DMS53 treated with DMSO at 0.1 percent for 48 hours (cell line): Measurements from ENCODE around the gene TEX13D.

ENCODE experiments used
- DNase-seq: peaks from one replicate; lab custom pipeline; 2025; ENCODE audit not compliant: unreplicated experiment; lab: John Stamatoyannopoulos, UW

Gene TEX13D

DNA sequence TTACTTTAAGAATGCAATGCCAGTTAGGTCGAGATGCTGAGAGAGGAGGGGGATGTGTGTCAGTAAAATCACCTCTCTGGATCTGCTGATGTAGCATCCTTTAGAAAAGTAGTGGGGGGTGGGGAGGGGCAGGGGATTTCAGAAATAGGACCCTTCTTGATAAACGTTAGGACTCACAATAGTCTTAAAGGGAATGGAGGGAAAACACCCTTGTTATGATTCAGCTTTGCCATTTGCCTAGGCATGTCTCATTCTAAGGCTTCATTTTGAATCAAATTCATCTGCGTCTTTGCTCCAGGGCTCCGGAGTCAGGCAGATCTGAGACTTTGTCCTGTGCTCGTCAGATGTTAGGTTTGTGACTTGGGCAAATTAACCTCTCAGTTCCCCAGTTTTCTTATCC, 14.8 kb downstream of the TEX13D start:
- DNase-seq, result no peak

DNA sequence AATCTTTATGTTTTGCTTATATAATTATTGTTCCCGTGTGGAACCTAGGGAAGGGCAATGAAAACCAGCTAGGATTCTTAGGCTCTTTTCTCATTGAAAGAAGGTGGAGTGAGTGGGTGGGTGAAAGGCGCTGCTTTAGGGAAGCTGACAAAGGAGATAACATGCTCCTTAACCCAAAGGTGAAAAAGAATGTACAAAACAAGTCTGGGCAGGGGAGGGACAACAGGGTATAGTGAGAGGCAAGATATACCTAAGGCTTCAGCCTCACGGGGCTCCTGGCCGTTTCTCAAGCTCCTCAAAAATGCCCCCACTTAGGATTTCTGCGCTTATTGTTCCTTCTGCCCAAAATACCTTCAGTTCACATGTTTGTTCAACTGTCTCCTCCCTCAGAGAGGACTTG, 15.7 kb downstream of the TEX13D start:
- DNase-seq, result no peak

GRCh38 chrX:124348885-124349453, 16.5 kb downstream of the TEX13D start:
- no peak for DNase-seq

- no peak for DNase-seq
Observed at GRCh38 chrX:124354648-124355047, 22.2 kb downstream of the TEX13D start.

- DNase-seq, result no peak
Observed at GRCh38 chrX:124358800-124359383, 26.4 kb downstream of the TEX13D start.

DNA sequence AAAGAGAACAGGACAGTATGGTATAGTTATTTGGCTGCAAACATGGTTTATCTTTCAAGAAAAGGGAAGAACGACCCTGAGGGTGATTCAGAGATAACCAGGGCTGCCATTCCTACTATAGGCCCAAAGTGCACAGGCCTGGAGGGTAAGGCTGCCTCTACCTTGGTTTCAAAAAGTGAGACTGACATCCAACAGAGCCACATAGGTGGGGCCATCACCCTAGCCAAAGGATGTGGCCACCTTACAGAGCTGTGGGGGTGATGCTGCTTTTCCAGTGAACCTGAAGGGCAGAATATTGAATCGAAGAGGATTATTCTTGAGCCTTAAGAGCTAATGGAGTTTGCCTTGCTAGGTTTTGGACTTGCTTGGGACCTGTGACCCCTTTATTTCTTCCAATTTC, 29.6 kb downstream of the TEX13D start:
- DNase-seq, result no peak

- DNase-seq, result no peak
Observed at GRCh38 chrX:124362761-124363160, 30.3 kb downstream of the TEX13D start.

- DNase-seq, result no peak
Observed at GRCh38 chrX:124369722-124370121, 37.3 kb downstream of the TEX13D start.

- no peak for DNase-seq
Observed at GRCh38 chrX:124373348-124373747, 40.9 kb downstream of the TEX13D start.

- DNase-seq, result no peak
Observed at GRCh38 chrX:124378643-124379042, 46.2 kb downstream of the TEX13D start.

DNA sequence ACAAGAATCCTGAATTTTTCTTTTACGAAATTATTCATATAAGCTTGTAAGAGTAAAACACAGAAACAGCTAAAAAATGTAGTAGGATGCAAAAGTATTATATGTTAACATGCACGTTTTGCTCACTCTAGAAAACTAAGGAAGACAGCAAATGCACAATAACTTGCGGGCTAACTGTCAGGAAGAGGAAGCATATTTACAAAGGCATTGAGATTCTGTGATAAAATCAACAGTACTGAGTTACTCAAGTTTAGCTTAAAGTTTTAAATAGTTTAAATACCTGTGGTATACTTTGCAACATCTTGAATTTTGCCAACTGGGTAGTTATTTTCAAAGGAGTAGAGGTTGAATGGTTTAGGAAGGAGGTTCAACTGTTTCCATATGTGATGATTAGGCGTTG, 50.9 kb downstream of the TEX13D start:
- no peak for DNase-seq

DNA sequence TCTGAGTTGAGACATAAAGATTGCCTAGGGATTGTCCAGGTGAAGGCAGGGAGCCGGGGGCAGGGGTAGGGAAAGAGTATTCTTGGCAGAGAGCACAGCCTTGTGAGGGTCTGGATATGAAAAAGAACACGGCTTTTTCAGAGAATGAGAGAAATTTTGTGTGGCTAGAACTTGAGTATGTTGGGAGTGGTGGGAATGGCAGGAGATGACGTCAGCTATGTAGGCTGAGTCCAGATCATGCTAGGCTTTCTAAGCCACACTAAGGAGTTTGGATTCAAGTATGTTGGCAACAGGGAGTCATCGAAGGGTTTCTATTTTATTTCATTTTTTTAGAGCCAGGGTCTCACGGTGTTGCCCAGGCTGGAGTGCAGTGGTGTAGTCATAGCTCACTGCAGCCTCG, 53.9 kb downstream of the TEX13D start:
- DNase-seq, result no peak
